K562 (cell line): ENCODE data around the gene TENT4B. TPM values are rescaled to one million over a fixed set of nuclear protein-coding genes. Genes with fewer than 3 reads are reported as not detected.

Experiments used
- ATAC-seq: fragments of 200-7000 bp; cut with Tn5 transposase; 3 replicates; pipeline ENCODE4 v1.9.1; 2020; ENCODE audit warnings: moderate library complexity
- BruUV-seq: library from RNA; stranded (reverse); fragments of 400-500 nt; replicated peaks from 2 replicates; lab custom pipeline; 2021; lab: Mats Ljungman, UMichigan
- CTCF ChIA-PET: fragments of 300-600 bp; formaldehyde crosslinking; extraction: SDS; loops from one replicate; lab custom pipeline; 2021; ENCODE audit warnings: low intra/inter-chr PET ratio; lab: Yijun Ruan, JAX
- POLR2A ChIA-PET: fragments of 300-600, 350-650 bp; sonication (Branson Sonifier 250); formaldehyde crosslinking; extraction: SDS; loops from one replicate; lab custom pipeline; 2021; ENCODE audit warnings: antibody characterized with exemption, inconsistent platforms; lab: Yijun Ruan, JAX
- DNase-seq, 4 experiments: peaks; one replicate each; pipeline versions ENCODE4 v3.0.0 to v3.0.0-alpha.2; 2011 to 2018; ENCODE audit warnings: low spot score in 3 of 4, mixed read lengths in 3 of 4; ENCODE audit errors: extremely low read depth in 1 of 4
- FAIRE-seq: peaks from 2 replicates; lab custom pipeline; 2011; peaks lifted over from hg19 to GRCh38; lab: Jason Lieb, UNC
- H2AFZ ChIP-seq: 2 replicates; pipeline ENCODE4 v1.6.0; 2011; ENCODE audit warnings: low read depth, low read length, control low read depth, inconsistent platforms
- H3K27ac ChIP-seq: fragments of 200-600 bp; 3 replicates; pipeline ENCODE4 v1.8.0; 2011; ENCODE audit warnings: low read depth, mild to moderate bottlenecking, control low read depth, inconsistent platforms, low read length, moderate library complexity, mixed read lengths; ENCODE audit errors: extremely low read depth
- H3K27me3 ChIP-seq, 2 experiments: fragments of 300-600 bp in 1 of 2; 2 replicates in 1 of 2; 3 replicates in 1 of 2; pipeline versions ENCODE4 v1.6.0 to v1.8.0; 2011; ENCODE audit warnings: inconsistent platforms in 2 of 2, low read length in 2 of 2, mild to moderate bottlenecking in 1 of 2, mixed read lengths in 1 of 2, moderate library complexity in 1 of 2; ENCODE audit not compliant: control insufficient read depth in 2 of 2, insufficient read depth in 2 of 2
- H3K36me3 ChIP-seq: fragments of 300-600 bp; 3 replicates; pipeline ENCODE4 v1.8.0; 2011; ENCODE audit warnings: mild to moderate bottlenecking, low read length, inconsistent platforms; ENCODE audit not compliant: control insufficient read depth, insufficient read depth
- H3K4me1 ChIP-seq, 2 experiments: fragments of 200-600 bp in 1 of 2; replicated peaks in 1 of 2; 2 replicates in 1 of 2; 3 replicates in 1 of 2; pipeline versions ENCODE4 v1.5.1 to v1.8.0; 2011; ENCODE audit warnings: inconsistent platforms in 2 of 2, low read length in 2 of 2, mild to moderate bottlenecking in 1 of 2, mixed read lengths in 1 of 2, moderate library complexity in 1 of 2; ENCODE audit not compliant: control insufficient read depth in 2 of 2, insufficient read depth in 2 of 2
- H3K4me2 ChIP-seq: 2 replicates; pipeline ENCODE4 v1.6.1; 2011; ENCODE audit warnings: low read length, control low read depth, inconsistent platforms, mixed read lengths; ENCODE audit not compliant: insufficient read depth
- H3K4me3 ChIP-seq: fragments of 200-600 bp; sonication (generic), shearing (Covaris generic); 2 replicates; pipeline ENCODE4 v1.5.1; 2016; ENCODE audit warnings: control low read depth, inconsistent platforms
- H3K79me2 ChIP-seq: fragments of 200-600 bp; 3 replicates; pipeline ENCODE4 v1.8.0; 2011; ENCODE audit warnings: low read length, inconsistent platforms; ENCODE audit not compliant: control insufficient read depth, insufficient read depth
- H3K9ac ChIP-seq, 2 experiments: 2 replicates each; pipeline versions ENCODE4 v1.6.0 to v1.6.1; 2011; ENCODE audit warnings: low read depth in 2 of 2, low read length in 2 of 2, control low read depth in 1 of 2, inconsistent platforms in 1 of 2, mild to moderate bottlenecking in 1 of 2, mixed read lengths in 1 of 2; ENCODE audit not compliant: insufficient read depth in 1 of 2
- H3K9me1 ChIP-seq: one replicate; pipeline ENCODE4 v1.6.0; 2011; ENCODE audit warnings: inconsistent platforms, mild to moderate bottlenecking, low read length, moderate library complexity; ENCODE audit not compliant: control insufficient read depth, insufficient read depth
- H3K9me3 ChIP-seq: replicated peaks from 2 replicates; pipeline ENCODE4 v1.5.1; 2011; ENCODE audit warnings: low read depth, low read length, inconsistent platforms; ENCODE audit not compliant: control insufficient read depth, insufficient read depth
- H4K20me1 ChIP-seq: replicated peaks from 2 replicates; pipeline ENCODE4 v1.6.1; 2011; ENCODE audit warnings: low read length, inconsistent platforms, mixed read lengths; ENCODE audit not compliant: control insufficient read depth, insufficient read depth
- ARID1B ChIP-seq: fragments of 450-650 bp; IDR thresholded peaks from 2 replicates; pipeline ENCODE4 v1.6.1; 2016; ENCODE audit warnings: antibody characterized with exemption, mild to moderate bottlenecking, inconsistent platforms
- CBFA2T3 ChIP-seq: fragments of 450-650 bp; IDR thresholded peaks from 2 replicates; pipeline ENCODE4 v1.6.1; 2017
- ID3 ChIP-seq, 2 experiments: fragments of 250-450 bp in 1 of 2; fragments of 450-650 bp in 1 of 2; sonication (Bioruptor Pico) in 1 of 2; IDR thresholded peaks; 2 replicates each; pipeline versions ENCODE4 v1.6.1 to v1.8.0; 2016 to 2021; ENCODE audit warnings: mild to moderate bottlenecking in 2 of 2, moderate library complexity in 2 of 2, missing compliant biosample characterization in 1 of 2, missing genetic modification characterization in 1 of 2
- KDM1A ChIP-seq, 2 experiments: fragments of 450-650 bp; IDR thresholded peaks; 2 replicates each; pipeline ENCODE4 v1.6.1; 2016; ENCODE audit warnings: mild to moderate bottlenecking in 2 of 2
- NCOR1 ChIP-seq: fragments of 450-650 bp; IDR thresholded peaks from 2 replicates; pipeline ENCODE4 v1.6.1; 2016; ENCODE audit warnings: mild to moderate bottlenecking, moderate library complexity
- NFE2 ChIP-seq: IDR thresholded peaks from 2 replicates; pipeline ENCODE4 v1.6.1; 2014; ENCODE audit warnings: antibody characterized with exemption, low read depth
- RCOR1 ChIP-seq, 2 experiments: IDR thresholded peaks; 2 replicates each; pipeline ENCODE4 v1.6.1; 2012; ENCODE audit warnings: low read depth in 2 of 2, low read length in 2 of 2, borderline replicate concordance in 1 of 2, improper control_type of control experiment in 1 of 2
- SMARCA4 ChIP-seq: fragments of 450-650 bp; IDR thresholded peaks from 2 replicates; pipeline ENCODE4 v1.6.1; 2016
- SMARCE1 ChIP-seq: fragments of 450-650 bp; IDR thresholded peaks from 2 replicates; pipeline ENCODE4 v1.7.1; 2016; ENCODE audit warnings: mild to moderate bottlenecking
- TAL1 ChIP-seq: fragments of 450-650 bp; IDR thresholded peaks from 2 replicates; pipeline ENCODE4 v1.6.1; 2016; ENCODE audit warnings: mild to moderate bottlenecking
- TCF3 ChIP-seq: sonication (generic); formaldehyde crosslinking; IDR thresholded peaks from 2 replicates; pipeline ENCODE4 v1.4.0; 2020; ENCODE audit warnings: mild to moderate bottlenecking, missing genetic modification reagents
- ZFPM2 ChIP-seq: fragments of 250-450 bp; sonication (Bioruptor Pico); IDR thresholded peaks from 2 replicates; pipeline ENCODE4 v1.5.1; 2022; ENCODE audit warnings: mild to moderate bottlenecking
- ZNF583 ChIP-seq: fragments of 250-450 bp; sonication (Bioruptor Pico); IDR thresholded peaks from 2 replicates; pipeline ENCODE4 v1.4.0; 2020
- WGBS: fragments of 100-300 bp; shearing (Covaris generic); methylation state at CpG from one replicate; pipeline ENCODE4 v1.1.6; 2016; ENCODE audit warnings: low coverage, mixed read lengths; ENCODE audit not compliant: insufficient coverage; ENCODE audit errors: missing lambda C conversion rate; 5-methylcytosine and 5-hydroxymethylcytosine counted together
- in situ Hi-C: fragments of 300-500 bp; cut with MboI; formaldehyde crosslinking; loops from 4 replicates; pipeline ENCODE4 v1.15.0; 2018; ENCODE audit warnings: inconsistent platforms, mixed read lengths
- intact Hi-C: fragments of 100-400 bp; cut with micrococcal nuclease; formaldehyde crosslinking; loops from 2 replicates; pipeline ENCODE4 v1.14.2; 2022
- polyA plus RNA-seq, 8 experiments: library from polyadenylated mRNA; depleted of rRNA in 4 of 8; stranded (reverse) in 5 of 8; unstranded in 3 of 8; fragments of >200 nt; fragmentation: Nextera tagmentation in 2 of 8; fragmentation: Illumina TruSeq in 1 of 8; extraction: Ambion mirVana in 2 of 8; extraction: Trizol in 1 of 8; gene quantifications; 2 replicates each; pipeline versions ENCODE4 v1.2.1 to v1.2.3, GENCODE V29; 2011 to 2014; ENCODE audit warnings: inconsistent platforms in 1 of 8, missing spikeins in 1 of 8
- total RNA-seq, 7 experiments: library from RNA; depleted of rRNA in 6 of 7; stranded (reverse); fragments of >200 nt in 6 of 7; fragmentation: Illumina TruSeq in 2 of 7; extraction: Trizol in 2 of 7; gene quantifications; 2 replicates each; pipeline versions ENCODE4 v1.2.1 to v1.2.3, GENCODE V29; 2011 to 2021; ENCODE audit warnings: low replicate concordance in 1 of 7

TENT4B gene
- total and polyA plus RNA-seq, 9 of the 15 experiments (the other 6 are each of a cell fraction or from before 2014, with no cell fraction given): 5.2 to 8.4 (median 7.0) TPM

- Histone ChIP-seq H3K79me2 (peaks cover 66% of the 10 kb centered on the region), H3K27me3 (no peaks in the 10 kb centered on the region), H3K9me1 (no peaks in the 10 kb centered on the region), H3K4me1 (peaks cover 0 to 18% of the 10 kb centered on the region in 2 experiments; a peak in 3 of 5 replicates), H4K20me1 (no peaks in the 10 kb centered on the region; the same call in 1 of the 2 replicates), H3K4me2 (no peak overlapping the region), H2AFZ (no peak overlapping the region), H3K9me3 (no peaks in the 10 kb centered on the region), H3K36me3 (peaks cover 2% of the 10 kb centered on the region; the same call in 1 of the 3 replicates), H3K4me3 (no peak overlapping the region), H3K9ac (no peak overlapping the region), H3K27ac (peak overlapping the region; percentile 18; the same call in 1 of the 3 replicates)
- peak; percentile 68 for ATAC-seq
- WGBS: 19% methylated on average over 2 of the region's 2 CpGs
- ChIA-PET POLR2A (no interaction called here), CTCF (no interaction called here)
- peak in 1 of 4 experiments; percentile 33 for DNase-seq
- intact Hi-C loops: no loop called here
- FAIRE-seq: peak; percentile 60
- in situ Hi-C loops: no loop called here
- no TSS peak for BruUV-seq
- TF ChIP-seq CBFA2T3 (peak; percentile 56), SMARCE1 (0 out of 2 replicates have a peak, but pooled peaks have one; percentile 17), KDM1A (IDR thresholded peaks at IDR 0.05) (peak; percentile 57 to 74; a peak in 3 of 4 replicates), ID3 (CRISPR knock-in tag; IDR thresholded peaks at IDR 0.05) (no peak), ID3 (tag; IDR thresholded peaks at IDR 0.05) (0 out of 2 replicates have a peak, but pooled peaks have one; percentile 60), ARID1B (peak; percentile 46; the same call in 1 of the 2 replicates), ZFPM2 (CRISPR knock-in tag) (no peak), TAL1 (0 out of 2 replicates have a peak, but pooled peaks have one; percentile 9), RCOR1 (IDR thresholded peaks at IDR 0.05; ENCODE audit: borderline replicate concordance in 1 of 2, low read depth in 2 of 2, low read length in 2 of 2) (peak in 1 of 2 experiments; percentile 74; a peak in 2 of 4 replicates), NCOR1 (peak; percentile 37), SMARCA4 (peak; percentile 22; the same call in 1 of the 2 replicates), ZNF583 (CRISPR knock-in tag) (no peak), NFE2 (no peak), TCF3 (CRISPR knock-in tag) (0 out of 2 replicates have a peak, but pooled peaks have one; percentile 25)
Observed at GRCh38 chr16:50165473-50165872, 12.4 kb downstream of the TENT4B start.
